GM20000 (cell line): Measurements from ENCODE around the gene SESN2.
A peak's percentile ranks its signal among the peaks of the same experiment; 100 is the strongest.

Experiments
- DNase-seq: peaks from one replicate; pipeline ENCODE4 v3.0.0; 2012; ENCODE audit warnings: low spot score
- TF ChIP-seq, protein P1 (sequence below): IDR thresholded peaks from 2 replicates; pipeline ENCODE4 v1.5.1; 2012; ENCODE audit warnings: mild to moderate bottlenecking, control low read depth; ENCODE audit errors: extremely low read depth, missing control alignments

The SESN2 gene

GRCh38 chr1:28259252-28259933 is at the start of gene SESN2:
SESN2 (plus strand) TSS chr1:28259518; CDS start chr1:28259848, 330 bp downstream.
- TF ChIP-seq, protein P1, sequence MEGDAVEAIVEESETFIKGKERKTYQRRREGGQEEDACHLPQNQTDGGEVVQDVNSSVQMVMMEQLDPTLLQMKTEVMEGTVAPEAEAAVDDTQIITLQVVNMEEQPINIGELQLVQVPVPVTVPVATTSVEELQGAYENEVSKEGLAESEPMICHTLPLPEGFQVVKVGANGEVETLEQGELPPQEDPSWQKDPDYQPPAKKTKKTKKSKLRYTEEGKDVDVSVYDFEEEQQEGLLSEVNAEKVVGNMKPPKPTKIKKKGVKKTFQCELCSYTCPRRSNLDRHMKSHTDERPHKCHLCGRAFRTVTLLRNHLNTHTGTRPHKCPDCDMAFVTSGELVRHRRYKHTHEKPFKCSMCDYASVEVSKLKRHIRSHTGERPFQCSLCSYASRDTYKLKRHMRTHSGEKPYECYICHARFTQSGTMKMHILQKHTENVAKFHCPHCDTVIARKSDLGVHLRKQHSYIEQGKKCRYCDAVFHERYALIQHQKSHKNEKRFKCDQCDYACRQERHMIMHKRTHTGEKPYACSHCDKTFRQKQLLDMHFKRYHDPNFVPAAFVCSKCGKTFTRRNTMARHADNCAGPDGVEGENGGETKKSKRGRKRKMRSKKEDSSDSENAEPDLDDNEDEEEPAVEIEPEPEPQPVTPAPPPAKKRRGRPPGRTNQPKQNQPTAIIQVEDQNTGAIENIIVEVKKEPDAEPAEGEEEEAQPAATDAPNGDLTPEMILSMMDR = no peak
- peak; percentile 97 for DNase-seq

- no peak for DNase-seq
- TF ChIP-seq, protein P1 = no peak
These were observed 49.6 kb upstream of the SESN2 start for GRCh38 chr1:28209700-28210099.

- no peak for DNase-seq
- TF ChIP-seq, protein P1 = no peak
These were observed 46.0 kb upstream of the SESN2 start for GRCh38 chr1:28213315-28213714.

DNA sequence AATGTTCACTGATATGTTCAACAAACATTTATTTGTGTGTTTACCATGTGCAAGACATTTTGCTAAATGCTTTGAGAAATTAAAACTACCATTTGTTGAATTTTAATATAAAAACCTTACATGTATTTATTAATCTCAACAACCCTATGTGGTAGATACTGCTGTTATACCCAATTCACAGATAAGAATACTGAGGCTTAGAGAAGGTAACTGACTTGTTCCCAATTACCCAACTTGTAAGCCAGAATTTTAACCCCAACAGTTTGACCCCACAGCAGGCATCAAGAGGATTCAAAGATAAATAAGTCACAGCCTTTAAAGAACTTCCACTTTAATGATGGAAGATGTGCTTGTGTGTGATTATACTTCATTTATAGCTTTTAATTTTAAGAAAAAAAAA is 30.2 kb upstream of the SESN2 start:
- TF ChIP-seq, protein P1 = no peak
- DNase-seq = no peak

GRCh38 chr1:28229996-28230395 is 29.3 kb upstream of the SESN2 start:
- TF ChIP-seq, protein P1 = no peak

DNA sequence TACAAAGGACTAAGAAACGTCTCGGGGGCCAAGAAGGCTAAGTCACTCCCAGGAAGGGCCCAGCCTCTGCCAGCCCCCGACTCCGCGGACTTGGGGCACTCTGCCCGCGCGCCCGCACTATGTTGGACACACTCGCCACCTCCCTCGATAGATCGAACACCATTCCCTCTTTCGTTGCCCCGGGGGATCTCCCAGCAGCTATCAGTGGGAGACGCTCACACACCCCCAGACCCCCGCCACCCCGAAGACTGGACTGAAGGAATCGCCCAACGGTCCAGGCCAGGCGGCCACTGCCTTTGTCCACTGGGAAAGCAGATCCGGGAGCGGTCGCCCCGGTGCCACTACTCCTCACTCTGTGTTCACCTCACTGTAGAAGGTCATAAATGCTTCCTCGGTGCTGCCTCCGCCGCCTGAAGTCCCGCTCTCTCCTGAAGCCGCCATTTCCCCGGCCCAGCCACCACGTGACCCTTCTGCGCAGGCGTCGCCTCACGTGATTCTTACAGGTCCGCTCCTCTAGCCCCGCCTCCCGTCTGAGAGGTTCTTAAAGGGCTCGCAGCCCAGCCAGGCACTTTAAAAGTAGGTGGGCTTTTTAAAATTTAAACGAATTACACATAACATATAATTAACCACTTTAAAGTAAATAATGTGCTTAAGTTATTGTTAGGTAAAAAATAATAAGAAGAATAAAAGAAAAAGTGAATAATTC is 26.6 kb upstream of the SESN2 start, which contains the start of gene DNAJC8:
Gene DNAJC8, minus strand, starts transcription at position 472 of the 706 bp plus-strand sequence. Its CDS starts 31 bp downstream, at position 441.
- TF ChIP-seq, protein P1 = no peak
- peak; percentile 87 for DNase-seq

More at GRCh38 chr1:28229996-28230395, 29.3 kb upstream of the SESN2 start:
- DNase-seq = no peak

GRCh38 chr1:28233264-28233606 is 26.1 kb upstream of the SESN2 start:
- no peak for DNase-seq
- TF ChIP-seq, protein P1 = no peak
